RWPE1 (cell line): ENCODE measurements around the gene GPC5.

ENCODE experiments used
- CTCF ChIA-PET: fragments of 350-600 bp; sonication (Branson Sonifier 250); formaldehyde crosslinking; extraction: SDS; loops from one replicate; lab custom pipeline; 2021; lab: Yijun Ruan, JAX
- POLR2A ChIA-PET: fragments of 400-600 bp; formaldehyde crosslinking; extraction: SDS; loops from one replicate; lab custom pipeline; 2020; ENCODE audit warnings: antibody characterized with exemption; ENCODE audit not compliant: low non-redundant PET; lab: Yijun Ruan, JAX
- DNase-seq: peaks from one replicate; pipeline ENCODE4 v3.0.0; 2012; ENCODE audit warnings: low spot score
- H3K27ac ChIP-seq: fragments of 450-650 bp; 2 replicates; pipeline ENCODE4 v1.5.1; 2017
- TF ChIP-seq, protein P1 (sequence below): fragments of 450-650 bp; conservative IDR thresholded peaks from 2 replicates; pipeline ENCODE4 v1.5.1; 2017; ENCODE audit warnings: low read depth, mild to moderate bottlenecking

GPC5 gene

DNA sequence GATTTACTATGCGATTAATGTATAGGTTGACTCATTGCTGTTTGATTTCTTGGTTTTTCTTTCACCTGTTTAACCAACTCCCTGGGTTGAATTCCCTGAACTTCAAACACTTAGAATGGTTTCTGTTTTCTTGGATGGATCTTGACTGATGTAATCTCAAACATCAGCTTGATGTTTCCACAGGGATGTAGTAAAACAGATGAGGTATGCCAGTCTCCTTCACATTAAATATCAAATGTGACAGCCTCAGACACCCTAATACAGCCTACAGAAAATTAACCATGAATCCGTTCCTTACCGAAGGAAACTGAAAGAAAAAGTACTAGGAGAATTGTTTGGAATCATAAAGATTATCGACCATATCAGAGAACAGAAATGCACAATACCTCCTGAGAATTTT lies 631.2 kb downstream of the GPC5 start:
- TF ChIP-seq, protein P1, sequence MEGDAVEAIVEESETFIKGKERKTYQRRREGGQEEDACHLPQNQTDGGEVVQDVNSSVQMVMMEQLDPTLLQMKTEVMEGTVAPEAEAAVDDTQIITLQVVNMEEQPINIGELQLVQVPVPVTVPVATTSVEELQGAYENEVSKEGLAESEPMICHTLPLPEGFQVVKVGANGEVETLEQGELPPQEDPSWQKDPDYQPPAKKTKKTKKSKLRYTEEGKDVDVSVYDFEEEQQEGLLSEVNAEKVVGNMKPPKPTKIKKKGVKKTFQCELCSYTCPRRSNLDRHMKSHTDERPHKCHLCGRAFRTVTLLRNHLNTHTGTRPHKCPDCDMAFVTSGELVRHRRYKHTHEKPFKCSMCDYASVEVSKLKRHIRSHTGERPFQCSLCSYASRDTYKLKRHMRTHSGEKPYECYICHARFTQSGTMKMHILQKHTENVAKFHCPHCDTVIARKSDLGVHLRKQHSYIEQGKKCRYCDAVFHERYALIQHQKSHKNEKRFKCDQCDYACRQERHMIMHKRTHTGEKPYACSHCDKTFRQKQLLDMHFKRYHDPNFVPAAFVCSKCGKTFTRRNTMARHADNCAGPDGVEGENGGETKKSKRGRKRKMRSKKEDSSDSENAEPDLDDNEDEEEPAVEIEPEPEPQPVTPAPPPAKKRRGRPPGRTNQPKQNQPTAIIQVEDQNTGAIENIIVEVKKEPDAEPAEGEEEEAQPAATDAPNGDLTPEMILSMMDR: no peak
- H3K27ac ChIP-seq: no peak overlapping the region
- ChIA-PET POLR2A (no interaction called here), CTCF (no interaction called here)
- DNase-seq: no peak

DNA sequence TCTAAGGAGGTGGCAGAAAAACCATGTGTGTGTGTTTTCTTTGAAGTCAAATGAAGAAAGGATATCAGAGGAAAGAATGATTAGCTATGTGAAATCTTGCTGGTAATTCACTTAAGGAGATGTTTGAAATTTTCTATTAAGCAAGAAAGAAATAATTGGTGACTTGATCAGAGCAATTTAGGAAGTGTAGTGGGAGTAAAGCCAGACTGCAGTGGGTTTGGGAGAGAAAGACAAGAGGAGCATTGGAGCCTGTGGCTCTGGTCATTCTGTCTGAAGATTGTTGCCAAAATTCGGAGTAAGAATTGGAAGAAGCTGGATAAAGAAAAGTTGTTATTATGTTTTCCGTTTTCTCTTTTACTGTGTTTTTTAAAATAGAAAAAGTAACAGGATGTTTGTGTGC lies 640.5 kb downstream of the GPC5 start:
- no peak for DNase-seq
- POLR2A ChIA-PET: no interaction called here
- TF ChIP-seq, protein P1: no peak
- H3K27ac ChIP-seq: no peak overlapping the region
- CTCF ChIA-PET: no interaction called here

DNA sequence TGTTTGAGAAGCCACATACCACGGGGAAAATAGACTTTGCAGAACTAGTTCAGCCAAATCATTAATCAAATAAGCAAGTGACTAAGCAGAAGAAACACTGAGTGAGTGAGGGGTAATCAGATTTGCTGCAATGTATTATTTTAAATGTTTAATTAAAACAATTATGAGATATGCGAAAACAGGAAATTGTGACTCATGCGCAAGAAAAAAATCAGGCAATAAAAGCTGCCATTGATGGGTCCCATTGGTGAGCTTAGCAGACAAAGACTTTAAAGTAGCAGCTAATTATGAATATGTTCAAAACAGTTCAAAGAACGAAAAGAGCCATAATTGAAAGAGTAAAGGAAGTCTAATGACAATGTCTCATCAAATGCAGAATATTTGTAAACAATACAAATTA lies 644.1 kb downstream of the GPC5 start:
- CTCF ChIA-PET: no interaction called here
- TF ChIP-seq, protein P1: no peak
- POLR2A ChIA-PET: no interaction called here
- H3K27ac ChIP-seq: no peak overlapping the region
- no peak for DNase-seq

DNA sequence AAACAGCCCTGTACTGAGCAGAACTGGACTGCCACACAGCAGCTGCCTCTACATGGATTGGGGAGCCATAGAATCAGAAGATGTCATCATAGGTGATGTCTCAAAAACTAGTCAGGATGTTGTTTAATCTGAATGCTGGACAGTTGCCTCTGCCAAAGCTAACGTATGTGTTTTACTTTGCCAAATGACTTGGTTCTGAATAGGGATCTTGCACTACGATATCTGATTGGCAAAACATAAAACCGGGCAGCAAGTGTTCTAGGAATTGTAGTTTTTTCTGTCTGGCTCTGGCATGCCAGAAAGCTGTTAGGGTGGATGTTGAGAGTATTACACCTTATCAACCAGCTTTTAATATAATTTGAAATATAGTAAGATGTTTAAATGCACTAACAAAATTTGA lies 645.9 kb downstream of the GPC5 start:
- CTCF ChIA-PET: no interaction called here
- H3K27ac ChIP-seq: no peak overlapping the region
- POLR2A ChIA-PET: no interaction called here
- TF ChIP-seq, protein P1: no peak
- no peak for DNase-seq

DNA sequence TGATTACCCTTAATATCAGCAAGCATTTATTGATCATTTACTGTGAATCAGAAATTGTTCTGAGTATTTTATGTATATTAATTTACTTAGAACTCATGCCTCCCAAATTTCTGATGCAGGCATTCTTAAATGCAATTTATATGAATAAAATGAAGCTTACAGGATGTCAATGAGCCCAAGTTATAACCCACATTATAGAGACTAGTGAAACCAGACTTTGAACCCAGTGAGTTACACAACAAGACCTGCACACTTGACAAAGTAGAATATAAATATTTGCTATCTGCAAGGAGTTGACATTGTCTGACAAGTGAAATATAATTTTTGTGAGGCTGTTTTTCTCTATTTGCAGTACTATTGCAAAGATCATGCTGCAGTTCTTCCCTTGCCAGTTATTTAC lies 656.0 kb downstream of the GPC5 start:
- H3K27ac ChIP-seq: no peak overlapping the region
- TF ChIP-seq, protein P1: no peak
- ChIA-PET CTCF (no interaction called here), POLR2A (no interaction called here)
- DNase-seq: no peak

DNA sequence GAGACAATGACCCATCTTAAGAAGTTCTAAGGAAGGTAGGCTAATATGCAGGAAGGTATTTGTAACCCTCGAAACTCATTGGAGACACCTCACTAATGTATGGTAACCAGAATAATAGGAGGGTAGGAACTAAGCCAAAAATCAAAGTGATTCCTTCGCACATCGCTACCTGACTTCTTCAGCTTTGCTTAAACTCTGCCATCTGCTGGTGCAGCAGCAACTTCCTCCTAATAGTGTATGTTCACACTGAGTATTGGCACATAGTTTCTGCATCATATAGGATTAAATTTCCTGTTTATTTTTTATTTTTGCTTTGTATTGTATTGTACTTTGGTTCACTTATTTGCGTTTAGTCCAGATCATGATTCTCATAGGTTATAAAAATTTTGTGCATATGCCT lies 676.2 kb downstream of the GPC5 start:
- POLR2A ChIA-PET: no interaction called here

More for the DNA sequence above, 676.2 kb downstream of the GPC5 start:
- TF ChIP-seq, protein P1: no peak
- no peak for DNase-seq
- no peak overlapping the region for H3K27ac ChIP-seq
- CTCF ChIA-PET: no interaction called here
